Ovary (tissue), 10 donors: ENCODE measurements around the gene THAP10. TPM values are rescaled to one million over a fixed set of nuclear protein-coding genes. Genes with fewer than 3 reads are reported as not detected.

Experiments
- DNase-seq, 5 donors: peaks; one replicate each; pipeline ENCODE4 v3.0.0-alpha.2; 2019 to 2020
- H3K27ac ChIP-seq, 2 donors: fragments of 200-600 bp; one replicate each; pipeline versions ENCODE4 v1.5.1 to v1.8.0; 2019 to 2022
- H3K27me3 ChIP-seq: fragments of 200-600 bp; one replicate; pipeline ENCODE4 v1.8.0; 2022
- H3K36me3 ChIP-seq: fragments of 200-600 bp; sonication (generic); one replicate; pipeline ENCODE4 v1.5.1; 2019
- H3K4me1 ChIP-seq: one replicate; pipeline ENCODE4 v1.8.1; 2013; ENCODE audit warnings: mild to moderate bottlenecking, moderate library complexity; ENCODE audit not compliant: insufficient read depth
- H3K4me3 ChIP-seq: fragments of 200-600 bp; sonication (generic); one replicate; pipeline ENCODE4 v1.5.1; 2017
- H3K9me3 ChIP-seq, 2 donors: fragments of 200-600 bp in 1 of 2; sonication (generic) in 1 of 2; one replicate each; pipeline versions ENCODE4 v1.5.1 to v1.8.1; 2013 to 2019; ENCODE audit warnings: mild to moderate bottlenecking in 1 of 2, moderate library complexity in 1 of 2
- EP300 ChIP-seq: sonication (generic); formaldehyde crosslinking; IDR thresholded peaks from one replicate; pipeline ENCODE4 v1.6.1; 2017; ENCODE audit warnings: antibody characterized with exemption
- POLR2A ChIP-seq: fragments of 450-650 bp; IDR thresholded peaks from one replicate; pipeline ENCODE4 v1.6.1; 2017; ENCODE audit warnings: antibody characterized with exemption, mild to moderate bottlenecking, moderate library complexity
- WGBS, 3 donors: extraction: QIAGEN DNeasy Blood & Tissue Kit in 1 of 3; methylation state at CpG; one replicate each; pipeline versions ENCODE4 v1.1.5 to v1.1.7; 2013 to 2017; 5-methylcytosine and 5-hydroxymethylcytosine counted together
- intact Hi-C, 4 donors: fragments of 100-400 bp; cut with DNase I; formaldehyde crosslinking; loops; one replicate each; pipeline versions ENCODE4 v1.11.0 to v1.15.1; 2022 to 2023
- long read RNA-seq, 3 donors: library from polyadenylated mRNA in 2 of 3; unstranded in 2 of 3; transcript quantifications; one replicate each; pipeline ENCODE4 v2.0.0 and lab custom pipeline, GENCODE V29; 2021 to 2026
- polyA plus RNA-seq, 2 donors: library from polyadenylated mRNA; stranded (reverse); fragments of 200-250 nt in 1 of 2; fragments of 350-450 nt in 1 of 2; fragmentation: Illumina TruSeq in 1 of 2; extraction: RNeasy Lipid Tissue Mini Kit (QIAGEN cat#74804) in 1 of 2; gene quantifications; one replicate each; pipeline ENCODE4 v1.2.3, GENCODE V29; 2013 to 2014
- total RNA-seq, 7 donors: library from RNA; depleted of rRNA in 2 of 7; stranded (reverse); fragments of >200 nt in 2 of 7; fragmentation: NEBNext Ultra II Directional in 3 of 7; extraction: Animal tissue kit (Norgen Biotek cat#: 25700) in 3 of 7; gene quantifications; one replicate each; pipeline versions ENCODE4 v1.1.0 to v1.2.4, GENCODE V29; 2016 to 2023
- TF ChIP-seq, protein P1 (sequence below), 3 donors: fragments of 450-650 bp in 2 of 3; fragments of 200-600 bp in 1 of 3; IDR thresholded peaks; one replicate each; pipeline versions ENCODE4 v1.5.1 to v1.8.0; 2016 to 2022; ENCODE audit warnings: antibody characterized with exemption in 3 of 3, mild to moderate bottlenecking in 1 of 3
- donor health status: DM: no; HTN: no; CAD: no; lungs with moderate emphysema.
- donor health status: DM: no; HTN: no; CAD: no.
- donor health status: Bipolar disorder and iron deficiency.
- donor health status: DM: yes; HTN: yes; CAD: no.
- donor health status: DM: no; HTN: no; CAD: no.
- donor health status: DM: yes; HTN: yes; CAD: no.

THAP10 gene
- total RNA-seq: 1 to 10 TPM; 2.6 to 5.0 (median 4.0) TPM
- 1 to 10 TPM; 2.9 to 3.7 TPM for polyA plus RNA-seq
- long read RNA-seq, donor 1, transcript THAP10-201 (3 exons, 2,399 nt): major isoform, 9 of 9 reads
- long read RNA-seq, donor 1, partial matches to known transcripts: 0 of 9 reads
- long read RNA-seq, donor 1, other reads (novel, unspliced or antisense): 0 of 9 reads
- long read RNA-seq, donor 2, transcript THAP10-201 (3 exons, 2,399 nt): major isoform, 6 of 8 reads
- long read RNA-seq, donor 2, partial matches to known transcripts: 0 of 8 reads
- long read RNA-seq, donor 2, other reads (novel, unspliced or antisense): 0 of 8 reads
- long read RNA-seq, donor 3, transcript THAP10-201 (3 exons, 2,399 nt): major isoform, 6 of 6 reads
- long read RNA-seq, donor 3, partial matches to known transcripts: 0 of 6 reads
- long read RNA-seq, donor 3, other reads (novel, unspliced or antisense): 0 of 6 reads

DNA sequence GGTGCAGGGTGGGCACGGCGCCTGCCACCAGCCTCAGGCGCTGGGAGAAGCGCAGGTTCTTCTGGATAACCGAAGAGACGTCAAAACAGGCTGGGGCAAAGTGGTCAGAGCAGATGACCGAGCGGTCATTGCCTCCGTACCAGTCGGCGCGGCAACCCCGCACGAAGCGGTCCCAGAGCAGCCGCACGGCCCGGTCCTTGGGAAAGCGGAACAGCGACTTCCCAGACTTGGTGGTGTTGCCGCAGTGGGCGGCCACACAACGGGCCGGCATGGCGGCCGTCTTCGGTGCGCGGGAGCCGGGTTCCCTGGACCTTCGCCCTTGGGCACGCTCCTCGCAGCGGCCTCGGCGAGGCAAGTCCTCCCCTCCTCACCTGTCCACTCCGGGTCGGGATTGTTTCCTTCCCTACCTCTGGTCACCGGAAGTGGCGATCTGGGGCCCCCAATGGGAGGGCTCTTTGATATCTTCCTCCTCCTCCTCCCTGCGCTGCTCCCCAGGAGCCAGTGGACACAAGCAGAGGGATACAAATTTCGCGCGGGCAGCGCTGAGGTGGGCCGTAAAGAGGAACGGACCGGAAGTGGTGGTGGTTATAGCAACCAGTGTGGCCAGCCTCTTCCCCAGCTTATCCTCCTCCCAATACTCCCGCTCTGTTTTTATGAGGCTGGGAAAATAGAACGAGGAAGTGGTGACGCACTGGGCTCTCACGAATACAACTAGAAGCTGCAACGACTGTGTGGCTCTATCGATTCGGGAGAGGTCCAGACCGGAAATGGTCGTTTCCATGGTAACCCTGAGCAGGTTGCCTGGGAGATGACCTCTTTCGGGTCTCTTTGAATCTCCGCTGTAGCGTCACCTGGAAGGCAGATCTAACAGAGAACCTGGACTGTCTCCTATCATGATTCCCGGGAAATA is at the start of gene THAP10, which contains the start of gene LRRC49:
Gene THAP10, minus strand, starts transcription at position 432 of the 910 bp plus-strand sequence. Its CDS starts 161 bp downstream, at position 271.
Gene LRRC49, plus strand, starts transcription at position 825 of the 910 bp plus-strand sequence. Its CDS starts 69 bp downstream, at position 894.
- peak; percentile 40 for TF ChIP-seq POLR2A
- TF ChIP-seq, protein P1, sequence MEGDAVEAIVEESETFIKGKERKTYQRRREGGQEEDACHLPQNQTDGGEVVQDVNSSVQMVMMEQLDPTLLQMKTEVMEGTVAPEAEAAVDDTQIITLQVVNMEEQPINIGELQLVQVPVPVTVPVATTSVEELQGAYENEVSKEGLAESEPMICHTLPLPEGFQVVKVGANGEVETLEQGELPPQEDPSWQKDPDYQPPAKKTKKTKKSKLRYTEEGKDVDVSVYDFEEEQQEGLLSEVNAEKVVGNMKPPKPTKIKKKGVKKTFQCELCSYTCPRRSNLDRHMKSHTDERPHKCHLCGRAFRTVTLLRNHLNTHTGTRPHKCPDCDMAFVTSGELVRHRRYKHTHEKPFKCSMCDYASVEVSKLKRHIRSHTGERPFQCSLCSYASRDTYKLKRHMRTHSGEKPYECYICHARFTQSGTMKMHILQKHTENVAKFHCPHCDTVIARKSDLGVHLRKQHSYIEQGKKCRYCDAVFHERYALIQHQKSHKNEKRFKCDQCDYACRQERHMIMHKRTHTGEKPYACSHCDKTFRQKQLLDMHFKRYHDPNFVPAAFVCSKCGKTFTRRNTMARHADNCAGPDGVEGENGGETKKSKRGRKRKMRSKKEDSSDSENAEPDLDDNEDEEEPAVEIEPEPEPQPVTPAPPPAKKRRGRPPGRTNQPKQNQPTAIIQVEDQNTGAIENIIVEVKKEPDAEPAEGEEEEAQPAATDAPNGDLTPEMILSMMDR (IDR thresholded peaks at IDR 0.05): no peak
- intact Hi-C loops: no loop called here
- H3K36me3 ChIP-seq: no peaks in the 10 kb centered on the region
- H3K4me3 ChIP-seq: peak within 1 kb of the TSS; percentile 73
- no peaks in the 10 kb centered on the region for H3K9me3 ChIP-seq
- peak within 1 kb of the TSS; percentile 66 to 82 for H3K27ac ChIP-seq
- 0% methylated on average over 58 to 61 of the region's 61 CpGs for WGBS, 3 donors
- peak; percentile 88 to 92 (median 89) for DNase-seq
- peaks cover 5% of the 10 kb centered on the region for H3K4me1 ChIP-seq
- no peaks in the 10 kb centered on the region for H3K27me3 ChIP-seq

DNA sequence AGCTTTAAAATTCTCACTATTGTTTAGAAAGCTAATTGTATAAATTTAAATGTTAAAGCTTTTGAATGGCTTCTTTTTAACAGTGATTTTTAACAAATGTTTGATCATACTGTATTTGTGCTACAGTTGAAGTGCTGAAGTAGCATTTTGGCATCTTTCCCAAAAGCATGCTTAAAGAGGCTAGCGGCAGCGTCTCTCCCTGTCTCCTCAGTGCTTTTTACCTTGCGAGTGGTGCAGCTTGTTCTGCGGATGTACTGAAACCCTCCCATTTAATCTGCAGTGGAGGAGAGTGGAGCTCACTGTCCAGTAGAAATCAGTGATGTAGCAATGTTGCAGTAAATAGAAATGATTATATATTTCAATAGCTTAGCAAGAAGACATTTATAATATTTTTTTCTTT is 44.1 kb upstream of the THAP10 start:
- WGBS, 3 donors: 28 to 30% (median 29%) methylated on average over 4 of the region's 4 CpGs
- intact Hi-C loops: no loop called here
- no peaks in the 10 kb centered on the region for H3K27me3 ChIP-seq

DNA sequence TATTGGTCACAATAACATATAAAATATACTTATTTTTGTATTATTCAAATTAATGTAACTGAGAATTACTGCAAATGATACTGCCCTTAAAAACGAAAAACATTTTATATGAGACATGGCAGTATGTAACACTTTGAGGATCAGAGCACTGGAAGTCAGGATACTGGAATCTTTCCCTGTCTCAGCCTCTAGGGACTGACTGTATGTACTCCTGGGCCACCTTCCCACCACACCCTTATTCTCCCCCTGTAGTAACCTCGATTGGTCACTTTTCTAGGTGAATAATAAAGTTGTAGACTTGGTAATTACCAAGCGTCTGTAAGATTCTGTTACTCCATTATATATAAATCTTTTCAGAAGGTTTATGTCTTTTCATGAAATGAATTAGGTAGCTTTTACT is 43.4 kb upstream of the THAP10 start:
- no peaks in the 10 kb centered on the region for H3K4me1 ChIP-seq
- TF ChIP-seq EP300 (no peak), POLR2A (no peak)
- no peak overlapping the region for H3K27ac ChIP-seq
- WGBS, 3 donors: 84 to 93% (median 92%) methylated on average over 3 of the region's 3 CpGs
- no peaks in the 10 kb centered on the region for H3K27me3 ChIP-seq
- no peaks in the 10 kb centered on the region for H3K36me3 ChIP-seq
- H3K4me3 ChIP-seq: no peak overlapping the region
- intact Hi-C loops: no loop called here
- no peaks in the 10 kb centered on the region for H3K9me3 ChIP-seq
- DNase-seq: no peak

More for the DNA sequence above, 44.1 kb upstream of the THAP10 start:
- Histone ChIP-seq H3K27ac (no peak overlapping the region), H3K36me3 (no peaks in the 10 kb centered on the region), H3K9me3 (no peaks in the 10 kb centered on the region), H3K4me3 (no peak overlapping the region), H3K4me1 (no peaks in the 10 kb centered on the region)
- TF ChIP-seq EP300: no peak
- TF ChIP-seq, protein P1 (IDR thresholded peaks at IDR 0.05): no peak
- no peak for TF ChIP-seq POLR2A
- no peak for DNase-seq

DNA sequence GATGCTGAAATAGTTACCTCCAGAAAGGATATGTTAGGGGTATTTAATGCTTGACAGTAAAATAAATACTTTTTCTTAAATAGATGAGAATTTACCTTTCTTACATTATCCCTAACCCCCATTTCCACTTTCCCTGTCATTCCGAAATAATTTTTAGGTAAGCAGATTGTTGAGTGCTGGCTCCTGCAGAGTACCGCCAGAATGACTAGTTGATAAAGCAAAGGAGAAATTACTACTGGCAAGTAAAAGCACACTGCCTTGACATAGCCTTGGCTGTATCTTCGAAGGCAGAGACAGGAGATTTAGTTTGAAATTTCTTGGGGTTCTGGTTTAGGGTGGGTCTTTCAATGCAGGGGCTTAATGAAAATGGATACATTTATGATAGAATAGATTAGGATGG is 41.2 kb upstream of the THAP10 start:
- Histone ChIP-seq H3K27me3 (no peaks in the 10 kb centered on the region), H3K36me3 (no peaks in the 10 kb centered on the region), H3K27ac (no peak overlapping the region), H3K4me1 (no peaks in the 10 kb centered on the region), H3K9me3 (no peaks in the 10 kb centered on the region), H3K4me3 (no peak overlapping the region)
- intact Hi-C loops: no loop called here
- WGBS, 3 donors: 51 to 74% (median 66%) methylated on average over 3 of the region's 3 CpGs
- TF ChIP-seq, protein P1 (IDR thresholded peaks at IDR 0.05): no peak
- no peak for TF ChIP-seq EP300
- no peak for TF ChIP-seq POLR2A
- no peak for DNase-seq
